ENCODE data around the gene VPS13C.

Gene VPS13C

DNA sequence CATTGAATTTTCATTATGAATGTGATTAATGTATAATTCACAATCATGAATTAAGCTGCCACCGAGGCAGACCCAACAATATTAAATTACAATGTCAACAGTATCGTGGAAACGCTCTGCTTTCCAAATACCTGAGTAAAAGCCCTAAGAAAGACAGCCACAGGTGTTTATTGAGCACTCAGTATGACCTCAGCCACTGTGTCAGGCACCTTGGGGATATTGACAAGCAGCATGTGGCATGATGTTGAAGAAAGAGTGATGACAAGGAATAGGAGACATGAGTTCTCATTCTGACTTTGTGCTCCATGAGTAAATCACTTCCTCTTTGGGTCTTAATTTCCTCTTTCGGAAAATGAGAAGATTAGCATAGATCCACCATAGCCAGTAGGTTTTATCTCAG lies 19.3 kb upstream of the VPS13C start:
- H3K9me2 ChIP-seq (replicated peaks; ENCODE audit: insufficient read depth, low read length): no peaks in the 10 kb centered on the region
- no peak overlapping the region for H3K4me2 ChIP-seq (ENCODE audit: low read depth, low read length, poor library complexity, severe bottlenecking)
- H3K27ac ChIP-seq (ENCODE audit: low read depth, low read length): no peak overlapping the region
- H3K9me3 ChIP-seq (ENCODE audit: insufficient read depth, low read length): no peaks in the 10 kb centered on the region
- H3K9ac ChIP-seq (ENCODE audit: low read length): no peak overlapping the region
- H3K79me2 ChIP-seq (ENCODE audit: insufficient read depth, low read length): no peaks in the 10 kb centered on the region
- no peaks in the 10 kb centered on the region for H3K36me3 ChIP-seq (ENCODE audit: low read length)
- no peak overlapping the region for H2AFZ ChIP-seq (ENCODE audit: low read depth, low read length, severe bottlenecking)
- TF ChIP-seq, protein P1, sequence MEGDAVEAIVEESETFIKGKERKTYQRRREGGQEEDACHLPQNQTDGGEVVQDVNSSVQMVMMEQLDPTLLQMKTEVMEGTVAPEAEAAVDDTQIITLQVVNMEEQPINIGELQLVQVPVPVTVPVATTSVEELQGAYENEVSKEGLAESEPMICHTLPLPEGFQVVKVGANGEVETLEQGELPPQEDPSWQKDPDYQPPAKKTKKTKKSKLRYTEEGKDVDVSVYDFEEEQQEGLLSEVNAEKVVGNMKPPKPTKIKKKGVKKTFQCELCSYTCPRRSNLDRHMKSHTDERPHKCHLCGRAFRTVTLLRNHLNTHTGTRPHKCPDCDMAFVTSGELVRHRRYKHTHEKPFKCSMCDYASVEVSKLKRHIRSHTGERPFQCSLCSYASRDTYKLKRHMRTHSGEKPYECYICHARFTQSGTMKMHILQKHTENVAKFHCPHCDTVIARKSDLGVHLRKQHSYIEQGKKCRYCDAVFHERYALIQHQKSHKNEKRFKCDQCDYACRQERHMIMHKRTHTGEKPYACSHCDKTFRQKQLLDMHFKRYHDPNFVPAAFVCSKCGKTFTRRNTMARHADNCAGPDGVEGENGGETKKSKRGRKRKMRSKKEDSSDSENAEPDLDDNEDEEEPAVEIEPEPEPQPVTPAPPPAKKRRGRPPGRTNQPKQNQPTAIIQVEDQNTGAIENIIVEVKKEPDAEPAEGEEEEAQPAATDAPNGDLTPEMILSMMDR (IDR thresholded peaks at IDR 0.05; ENCODE audit: insufficient read depth, low read length, poor library complexity, severe bottlenecking): no peak
- no peak for TF ChIP-seq EZH2phosphoT487 (conservative IDR thresholded peaks at IDR 0.05; ENCODE audit: low read length)
- no peaks in the 10 kb centered on the region for H3F3A ChIP-seq (ENCODE audit: insufficient read depth)
- no peaks in the 10 kb centered on the region for H3K27me3 ChIP-seq (ENCODE audit: low read length)
- H3K4me3 ChIP-seq (ENCODE audit: insufficient read depth, low read length, poor library complexity, severe bottlenecking): no peak overlapping the region
- H4K20me1 ChIP-seq (ENCODE audit: low read depth, low read length): no peaks in the 10 kb centered on the region

DNA sequence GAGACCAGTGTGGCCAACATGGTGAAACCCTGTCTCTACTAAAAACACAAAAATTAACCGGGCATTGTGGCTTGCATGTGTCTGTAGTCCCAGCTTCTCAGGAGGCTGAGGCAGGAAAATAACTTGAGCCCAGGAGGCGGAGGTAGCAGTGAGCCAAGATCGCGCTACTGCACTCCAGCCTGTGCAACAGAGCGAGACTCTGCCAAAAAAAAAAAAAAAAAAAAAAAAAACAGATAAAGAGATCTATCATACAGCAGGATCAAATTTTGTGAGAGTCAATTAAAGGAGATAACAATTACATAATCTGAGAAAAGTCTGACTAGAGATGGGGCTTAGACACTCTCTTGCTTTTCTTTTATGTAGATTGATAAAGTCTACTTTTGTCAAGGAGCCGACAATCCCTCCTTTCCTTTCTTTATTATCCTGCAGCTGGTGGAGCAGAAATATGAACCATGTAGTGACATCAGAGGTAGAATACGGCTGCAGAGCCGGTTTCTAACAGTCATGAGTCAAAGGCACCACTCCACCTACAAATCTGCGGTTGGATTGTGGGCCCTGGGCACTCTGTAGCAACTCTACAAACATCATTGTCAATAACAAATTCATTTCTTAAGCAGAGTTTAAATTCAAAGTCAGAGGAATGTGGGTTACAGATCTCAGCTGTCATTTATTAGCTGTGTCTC lies 15.5 kb upstream of the VPS13C start:
- no peak overlapping the region for H2AFZ ChIP-seq (ENCODE audit: low read depth, low read length, severe bottlenecking)
- no peaks in the 10 kb centered on the region for H4K20me1 ChIP-seq (ENCODE audit: low read depth, low read length)
- TF ChIP-seq, protein P1 (IDR thresholded peaks at IDR 0.05; ENCODE audit: insufficient read depth, low read length, poor library complexity, severe bottlenecking): no peak
- TF ChIP-seq EZH2phosphoT487 (conservative IDR thresholded peaks at IDR 0.05; ENCODE audit: low read length): no peak
- no peaks in the 10 kb centered on the region for H3K9me2 ChIP-seq (replicated peaks; ENCODE audit: insufficient read depth, low read length)
- H3K27ac ChIP-seq (ENCODE audit: low read depth, low read length): no peak overlapping the region
- no peaks in the 10 kb centered on the region for H3K36me3 ChIP-seq (ENCODE audit: low read length)
- H3K27me3 ChIP-seq (ENCODE audit: low read length): no peaks in the 10 kb centered on the region
- H3K9ac ChIP-seq (ENCODE audit: low read length): no peak overlapping the region
- H3K79me2 ChIP-seq (ENCODE audit: insufficient read depth, low read length): no peaks in the 10 kb centered on the region
- no peak overlapping the region for H3K4me3 ChIP-seq (ENCODE audit: insufficient read depth, low read length, poor library complexity, severe bottlenecking)
- H3K4me2 ChIP-seq (ENCODE audit: low read depth, low read length, poor library complexity, severe bottlenecking): no peak overlapping the region
- no peaks in the 10 kb centered on the region for H3F3A ChIP-seq (ENCODE audit: insufficient read depth)
- H3K9me3 ChIP-seq (ENCODE audit: insufficient read depth, low read length): no peaks in the 10 kb centered on the region

DNA sequence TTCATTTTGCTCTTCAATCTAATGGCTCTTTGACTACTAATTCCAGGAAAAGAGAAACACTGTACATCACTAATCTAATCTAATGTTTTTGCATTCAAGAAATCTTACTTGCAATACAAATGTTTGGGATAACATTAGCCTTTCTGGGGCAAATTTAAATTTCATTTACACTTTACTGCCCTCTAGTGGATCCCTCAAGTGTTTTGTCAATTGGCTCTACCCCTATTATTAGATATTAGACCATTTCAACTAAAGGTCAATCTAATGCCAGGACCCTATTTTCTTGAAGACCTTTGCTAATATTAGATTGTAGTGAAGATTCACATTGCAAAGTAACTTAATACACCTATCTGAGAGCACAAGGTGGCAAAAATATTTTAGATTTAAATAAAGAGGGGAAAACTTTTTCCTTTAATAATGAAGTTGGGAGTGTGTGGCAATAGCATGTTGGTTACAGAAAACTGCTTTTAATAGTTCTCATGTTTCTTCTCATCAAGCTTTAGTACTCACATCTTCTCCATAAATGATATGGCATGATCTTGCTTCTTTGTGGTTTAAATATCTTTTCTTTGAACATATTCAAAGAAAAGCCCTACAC lies 11.6 kb upstream of the VPS13C start:
- no peaks in the 10 kb centered on the region for H3F3A ChIP-seq (ENCODE audit: insufficient read depth)
- no peaks in the 10 kb centered on the region for H3K9me2 ChIP-seq (replicated peaks; ENCODE audit: insufficient read depth, low read length)
- no peaks in the 10 kb centered on the region for H3K9me3 ChIP-seq (ENCODE audit: insufficient read depth, low read length)
- no peak overlapping the region for H3K9ac ChIP-seq (ENCODE audit: low read length)
- H4K20me1 ChIP-seq (ENCODE audit: low read depth, low read length): no peaks in the 10 kb centered on the region
- no peak overlapping the region for H3K4me2 ChIP-seq (ENCODE audit: low read depth, low read length, poor library complexity, severe bottlenecking)
- no peak overlapping the region for H3K4me3 ChIP-seq (ENCODE audit: insufficient read depth, low read length, poor library complexity, severe bottlenecking)
- TF ChIP-seq, protein P1 (IDR thresholded peaks at IDR 0.05; ENCODE audit: insufficient read depth, low read length, poor library complexity, severe bottlenecking): peak; percentile 58
- TF ChIP-seq EZH2phosphoT487 (conservative IDR thresholded peaks at IDR 0.05; ENCODE audit: low read length): no peak
- no peak overlapping the region for H2AFZ ChIP-seq (ENCODE audit: low read depth, low read length, severe bottlenecking)
- H3K27me3 ChIP-seq (ENCODE audit: low read length): no peaks in the 10 kb centered on the region
- H3K36me3 ChIP-seq (ENCODE audit: low read length): no peaks in the 10 kb centered on the region
- H3K79me2 ChIP-seq (ENCODE audit: insufficient read depth, low read length): no peaks in the 10 kb centered on the region
- H3K27ac ChIP-seq (ENCODE audit: low read depth, low read length): no peak overlapping the region

Measured in SU-DHL-6 (cell line).